Nephron (organoid): ENCODE results near the gene ST3GAL3.
"Not testable (repeated sequence)": the region's sequence is repeated elsewhere in the genome, so short reads cannot be mapped to it uniquely, and the experiment has no call there.

Source experiments
- H3K27ac Mint-ChIP-seq, 3 experiments: 2 replicates each; pipeline ENCODE4 v1.8.0; 2020; ENCODE audit warnings: mixed read lengths in 3 of 3, mild to moderate bottlenecking in 2 of 3, moderate library complexity in 1 of 3
- H3K27me3 Mint-ChIP-seq: 2 replicates; pipeline ENCODE4 v1.8.0; 2021; ENCODE audit warnings: low read depth, mild to moderate bottlenecking, moderate library complexity, mixed read lengths
- H3K36me3 Mint-ChIP-seq: 2 replicates; pipeline ENCODE4 v1.8.0; 2020; ENCODE audit warnings: low read depth, mixed read lengths
- H3K4me1 Mint-ChIP-seq: 2 replicates; pipeline ENCODE4 v1.8.0; 2020; ENCODE audit warnings: mixed read lengths
- H3K4me3 Mint-ChIP-seq, 3 experiments: 2 replicates each; pipeline ENCODE4 v1.8.0; 2020; ENCODE audit warnings: mild to moderate bottlenecking in 3 of 3, mixed read lengths in 3 of 3, moderate library complexity in 2 of 3
- H3K9me3 Mint-ChIP-seq: 2 replicates; pipeline ENCODE4 v1.8.0; 2020; ENCODE audit warnings: mixed read lengths
- TF ChIP-seq, protein P1 (sequence below), 3 experiments: fragments of 200-600 bp; sonication (generic); IDR thresholded peaks; one replicate each; pipeline ENCODE4 v1.5.0; 2021; ENCODE audit warnings: antibody characterized with exemption in 3 of 3; ENCODE audit not compliant: unreplicated experiment in 3 of 3

The ST3GAL3 gene

DNA sequence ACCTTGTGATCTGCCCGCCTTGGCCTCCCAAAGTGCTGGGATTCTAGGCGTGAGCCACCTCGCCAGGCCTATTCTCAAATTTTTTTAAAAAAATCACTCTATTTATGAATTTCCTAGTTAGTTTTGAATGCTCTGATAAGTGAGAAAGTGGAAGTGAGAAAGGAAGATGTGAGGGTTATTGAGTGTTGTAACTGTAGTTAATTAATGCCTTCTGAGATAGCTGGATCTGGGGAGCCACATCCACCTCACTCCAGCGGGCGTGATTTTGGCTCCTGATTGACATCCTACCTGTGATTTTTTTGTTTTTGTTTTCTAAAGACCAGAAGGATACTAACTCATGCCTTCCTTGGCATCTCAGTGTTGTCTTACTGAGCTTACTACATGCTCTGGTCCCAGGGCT lies 65.6 kb downstream of the ST3GAL3 start:
- Mint-ChIP-seq H3K4me3 (no peak overlapping the region), H3K9me3 (peaks cover 7% of the 10 kb centered on the region), H3K27ac (no peak overlapping the region), H3K4me1 (no peaks in the 10 kb centered on the region), H3K27me3 (no peaks in the 10 kb centered on the region), H3K36me3 (peaks cover 38% of the 10 kb centered on the region)
- TF ChIP-seq, protein P1, sequence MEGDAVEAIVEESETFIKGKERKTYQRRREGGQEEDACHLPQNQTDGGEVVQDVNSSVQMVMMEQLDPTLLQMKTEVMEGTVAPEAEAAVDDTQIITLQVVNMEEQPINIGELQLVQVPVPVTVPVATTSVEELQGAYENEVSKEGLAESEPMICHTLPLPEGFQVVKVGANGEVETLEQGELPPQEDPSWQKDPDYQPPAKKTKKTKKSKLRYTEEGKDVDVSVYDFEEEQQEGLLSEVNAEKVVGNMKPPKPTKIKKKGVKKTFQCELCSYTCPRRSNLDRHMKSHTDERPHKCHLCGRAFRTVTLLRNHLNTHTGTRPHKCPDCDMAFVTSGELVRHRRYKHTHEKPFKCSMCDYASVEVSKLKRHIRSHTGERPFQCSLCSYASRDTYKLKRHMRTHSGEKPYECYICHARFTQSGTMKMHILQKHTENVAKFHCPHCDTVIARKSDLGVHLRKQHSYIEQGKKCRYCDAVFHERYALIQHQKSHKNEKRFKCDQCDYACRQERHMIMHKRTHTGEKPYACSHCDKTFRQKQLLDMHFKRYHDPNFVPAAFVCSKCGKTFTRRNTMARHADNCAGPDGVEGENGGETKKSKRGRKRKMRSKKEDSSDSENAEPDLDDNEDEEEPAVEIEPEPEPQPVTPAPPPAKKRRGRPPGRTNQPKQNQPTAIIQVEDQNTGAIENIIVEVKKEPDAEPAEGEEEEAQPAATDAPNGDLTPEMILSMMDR (IDR thresholded peaks at IDR 0.05; ENCODE audit: unreplicated experiment in 3 of 3): no peak

DNA sequence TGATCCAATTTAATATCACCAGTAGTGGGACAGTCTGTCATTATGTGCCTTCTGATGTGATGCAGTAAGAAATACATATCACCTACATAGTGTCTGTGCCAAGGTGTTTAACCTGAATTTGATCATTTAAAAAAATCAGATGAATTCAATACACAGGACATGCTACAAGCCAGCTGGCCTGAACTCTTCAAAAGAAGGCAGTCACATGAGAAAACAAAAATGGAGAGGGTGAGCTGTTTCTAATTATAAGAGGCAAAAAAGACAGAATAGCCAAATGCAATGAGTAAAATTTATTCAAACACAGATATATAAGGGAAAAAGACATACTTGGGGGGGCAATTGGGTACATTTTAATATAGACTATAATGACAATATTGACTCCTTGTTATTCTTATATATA lies 66.5 kb downstream of the ST3GAL3 start:
- H3K27ac Mint-ChIP-seq: no peak overlapping the region
- H3K9me3 Mint-ChIP-seq: peaks cover 7% of the 10 kb centered on the region
- H3K4me3 Mint-ChIP-seq: no peak overlapping the region
- peaks cover 41% of the 10 kb centered on the region for H3K36me3 Mint-ChIP-seq
- TF ChIP-seq, protein P1 (IDR thresholded peaks at IDR 0.05; ENCODE audit: unreplicated experiment in 3 of 3): no peak
- no peaks in the 10 kb centered on the region for H3K27me3 Mint-ChIP-seq
- H3K4me1 Mint-ChIP-seq: no peaks in the 10 kb centered on the region

DNA sequence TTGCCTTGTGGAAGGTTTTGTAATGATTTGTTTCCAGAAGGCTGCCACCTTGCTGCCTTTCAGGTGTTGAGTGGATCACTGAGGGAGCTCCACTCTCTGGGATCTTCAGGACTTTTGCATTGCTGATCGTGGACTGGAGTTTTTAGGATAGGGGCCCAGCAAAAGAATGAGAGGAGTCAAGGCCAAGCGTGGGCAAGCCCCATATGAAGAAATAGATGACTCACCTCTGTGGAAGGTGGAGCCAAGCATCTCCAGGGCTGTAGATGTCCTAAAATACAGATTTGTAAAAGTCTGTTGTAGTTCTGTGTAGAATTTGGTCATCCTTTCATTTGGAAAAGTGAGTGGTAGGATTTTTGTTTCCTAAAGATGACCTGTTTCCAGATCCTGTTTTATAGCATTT lies 67.0 kb downstream of the ST3GAL3 start:
- TF ChIP-seq, protein P1 (IDR thresholded peaks at IDR 0.05; ENCODE audit: unreplicated experiment in 3 of 3): no peak
- no peaks in the 10 kb centered on the region for H3K4me1 Mint-ChIP-seq
- no peaks in the 10 kb centered on the region for H3K27me3 Mint-ChIP-seq
- H3K9me3 Mint-ChIP-seq: peaks cover 11% of the 10 kb centered on the region
- H3K36me3 Mint-ChIP-seq: peaks cover 46% of the 10 kb centered on the region
- no peak overlapping the region for H3K4me3 Mint-ChIP-seq
- H3K27ac Mint-ChIP-seq: no peak overlapping the region

DNA sequence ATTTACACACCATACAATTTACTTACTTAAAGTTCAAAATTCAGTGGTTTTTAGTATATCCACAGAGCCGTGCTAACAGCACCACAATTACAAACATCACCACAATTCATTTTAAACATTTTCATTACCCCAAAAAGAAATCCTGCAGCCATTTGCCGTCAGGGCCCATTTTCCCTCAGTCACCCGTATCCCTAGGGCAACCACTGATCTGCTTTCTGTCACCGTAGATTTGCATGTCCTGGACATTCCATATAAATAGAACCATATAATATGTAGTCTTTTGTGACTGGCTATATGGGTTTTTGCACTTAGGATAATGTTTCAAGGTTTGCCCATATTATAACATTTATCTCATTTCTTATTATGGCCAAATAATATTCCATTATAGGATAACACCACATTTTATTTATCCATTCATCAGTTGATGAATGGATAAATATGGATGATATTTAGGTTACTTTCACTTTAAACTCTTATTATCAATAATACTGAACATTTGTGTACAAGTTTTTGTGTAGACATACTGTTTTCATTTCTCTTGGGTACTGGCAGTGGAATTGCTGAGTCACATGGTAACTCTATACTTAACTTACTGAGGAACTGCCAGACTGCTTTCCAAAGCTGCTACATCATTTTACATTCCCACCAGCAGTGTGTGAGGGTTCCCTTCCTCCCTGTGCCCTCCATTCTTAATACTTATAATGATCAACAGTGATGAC lies 68.9 kb downstream of the ST3GAL3 start:
- no peaks in the 10 kb centered on the region for H3K27me3 Mint-ChIP-seq
- peaks cover 64% of the 10 kb centered on the region for H3K36me3 Mint-ChIP-seq
- no peaks in the 10 kb centered on the region for H3K4me1 Mint-ChIP-seq
- no peak overlapping the region for H3K4me3 Mint-ChIP-seq
- H3K27ac Mint-ChIP-seq: no peak overlapping the region
- peaks cover 25% of the 10 kb centered on the region for H3K9me3 Mint-ChIP-seq
- TF ChIP-seq, protein P1 (IDR thresholded peaks at IDR 0.05; ENCODE audit: unreplicated experiment in 3 of 3): no peak

DNA sequence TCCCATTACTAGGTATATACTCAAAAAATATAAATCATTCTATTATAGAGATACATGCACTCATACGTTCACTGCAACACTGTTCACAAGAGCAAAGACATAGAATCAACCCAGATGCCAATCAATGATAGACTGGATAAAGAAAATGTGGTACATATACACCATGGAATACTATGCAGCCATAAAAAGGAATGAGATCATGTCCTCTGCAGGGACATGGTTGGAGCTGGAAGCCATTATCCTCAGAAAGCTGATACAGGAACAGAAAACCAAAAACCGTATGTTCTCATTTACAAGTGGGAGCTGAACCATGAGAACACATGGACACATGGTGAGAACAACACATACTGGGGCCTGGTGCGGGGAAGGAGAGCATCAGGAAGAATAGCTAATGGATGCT lies 70.6 kb downstream of the ST3GAL3 start:
- Mint-ChIP-seq H3K36me3 (peaks cover 63% of the 10 kb centered on the region), H3K9me3 (peaks cover 29% of the 10 kb centered on the region)
- H3K4me3 Mint-ChIP-seq, H3K4me1 Mint-ChIP-seq, H3K27me3 Mint-ChIP-seq, H3K27ac Mint-ChIP-seq: not testable (repeated sequence)

DNA sequence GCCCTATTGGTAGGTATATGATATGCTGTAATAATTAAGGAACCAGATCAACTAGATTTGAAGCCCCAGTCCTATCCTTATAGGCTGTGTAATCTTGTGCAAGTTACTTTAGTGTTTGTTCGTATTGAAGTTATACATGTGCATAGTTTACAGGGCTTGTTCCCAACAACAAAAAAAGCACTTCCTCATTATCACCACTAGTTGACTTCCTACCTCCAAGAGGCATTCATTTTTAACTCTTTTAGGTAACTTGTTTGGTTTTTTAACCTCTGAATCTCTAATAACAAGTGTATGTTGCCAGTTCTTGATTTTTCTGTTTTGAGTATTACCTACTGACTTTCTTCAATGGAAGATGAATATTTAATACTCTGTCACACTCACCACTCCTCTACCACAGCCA lies 71.9 kb downstream of the ST3GAL3 start:
- Mint-ChIP-seq H3K36me3 (peaks cover 58% of the 10 kb centered on the region), H3K27ac (no peak overlapping the region), H3K4me3 (no peak overlapping the region), H3K27me3 (no peaks in the 10 kb centered on the region), H3K9me3 (peaks cover 29% of the 10 kb centered on the region), H3K4me1 (no peaks in the 10 kb centered on the region)
- TF ChIP-seq, protein P1 (IDR thresholded peaks at IDR 0.05; ENCODE audit: unreplicated experiment in 3 of 3): no peak
